OCI-LY1 (cell line): ENCODE results near the gene SP110.

ENCODE experiments used
- EZH2 ChIP-seq: fragments of 200-600 bp; sonication (generic), shearing (Covaris generic); IDR thresholded peaks from 2 replicates; pipeline ENCODE4 v1.8.0; 2017; ENCODE audit warnings: borderline replicate concordance, mixed run types, mild to moderate bottlenecking, antibody characterized with exemption, low read length, moderate library complexity, mixed read lengths
- TF ChIP-seq, protein P1 (sequence below): fragments of 200-600 bp; sonication (generic), shearing (Covaris generic); IDR thresholded peaks from 2 replicates; pipeline ENCODE4 v1.5.1; 2017; ENCODE audit warnings: mild to moderate bottlenecking, antibody characterized with exemption, low read length, moderate library complexity, mixed read lengths

DNA sequence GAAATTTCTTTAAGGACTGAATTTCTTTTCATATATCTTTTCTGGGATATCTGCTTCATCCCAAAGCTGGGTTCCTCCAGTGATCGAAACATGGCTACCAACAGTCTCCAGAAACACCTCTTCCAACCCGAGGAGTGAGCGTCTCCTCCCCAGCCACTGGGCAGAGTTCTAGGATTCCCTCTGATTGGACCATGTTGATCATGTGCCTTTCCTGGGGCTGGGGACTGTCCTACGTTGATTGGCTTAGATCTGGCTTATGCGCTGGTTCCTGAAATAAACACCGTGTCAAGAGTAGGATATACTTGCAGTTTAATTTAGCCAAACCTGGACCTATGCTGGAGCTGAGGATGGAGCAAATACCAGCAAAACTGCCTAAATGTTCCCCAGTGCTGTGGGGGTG, 95.5 kb downstream of the SP110 start:
- TF ChIP-seq, protein P1, sequence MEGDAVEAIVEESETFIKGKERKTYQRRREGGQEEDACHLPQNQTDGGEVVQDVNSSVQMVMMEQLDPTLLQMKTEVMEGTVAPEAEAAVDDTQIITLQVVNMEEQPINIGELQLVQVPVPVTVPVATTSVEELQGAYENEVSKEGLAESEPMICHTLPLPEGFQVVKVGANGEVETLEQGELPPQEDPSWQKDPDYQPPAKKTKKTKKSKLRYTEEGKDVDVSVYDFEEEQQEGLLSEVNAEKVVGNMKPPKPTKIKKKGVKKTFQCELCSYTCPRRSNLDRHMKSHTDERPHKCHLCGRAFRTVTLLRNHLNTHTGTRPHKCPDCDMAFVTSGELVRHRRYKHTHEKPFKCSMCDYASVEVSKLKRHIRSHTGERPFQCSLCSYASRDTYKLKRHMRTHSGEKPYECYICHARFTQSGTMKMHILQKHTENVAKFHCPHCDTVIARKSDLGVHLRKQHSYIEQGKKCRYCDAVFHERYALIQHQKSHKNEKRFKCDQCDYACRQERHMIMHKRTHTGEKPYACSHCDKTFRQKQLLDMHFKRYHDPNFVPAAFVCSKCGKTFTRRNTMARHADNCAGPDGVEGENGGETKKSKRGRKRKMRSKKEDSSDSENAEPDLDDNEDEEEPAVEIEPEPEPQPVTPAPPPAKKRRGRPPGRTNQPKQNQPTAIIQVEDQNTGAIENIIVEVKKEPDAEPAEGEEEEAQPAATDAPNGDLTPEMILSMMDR = no peak
- no peak for TF ChIP-seq EZH2
